A673 (cell line): ENCODE measurements around the gene GPD1L. TPM values are rescaled to one million over a fixed set of nuclear protein-coding genes. Genes with fewer than 3 reads are reported as not detected.

Experiments used
- BruUV-seq: library from RNA; stranded (reverse); fragments of 400-500 nt; replicated peaks from 2 replicates; lab custom pipeline; 2021; lab: Mats Ljungman, UMichigan
- CTCF ChIA-PET: fragments of 300-600 bp; sonication (Branson Sonifier 250); formaldehyde crosslinking; loops from one replicate; lab custom pipeline; 2022; ENCODE audit warnings: antibody characterized with exemption; lab: Charles Lee
- POLR2A ChIA-PET: fragments of 300-600 bp; sonication (Branson Sonifier 250); formaldehyde crosslinking; loops from one replicate; lab custom pipeline; 2022; ENCODE audit warnings: antibody characterized with exemption; ENCODE audit not compliant: low non-redundant PET; lab: Charles Lee
- DNase-seq: peaks from one replicate; pipeline ENCODE4 v3.0.0-alpha.2; 2015; ENCODE audit warnings: low spot score
- H3K27ac ChIP-seq: fragments of 200-600 bp; sonication (generic); 2 replicates; pipeline ENCODE4 v1.5.1; 2016; ENCODE audit warnings: mixed run types, low read depth, mild to moderate bottlenecking, mixed read lengths, antibody characterized with exemption, low read length; ENCODE audit not compliant: poor library complexity, severe bottlenecking
- H3K27me3 ChIP-seq: fragments of 200-600 bp; sonication (generic); replicated peaks from 2 replicates; pipeline ENCODE4 v1.6.1; 2017; ENCODE audit warnings: mixed run types, low read depth, mild to moderate bottlenecking, mixed read lengths, antibody characterized with exemption, low read length; ENCODE audit not compliant: insufficient read depth, poor library complexity
- H3K36me3 ChIP-seq: fragments of 200-600 bp; sonication (generic); 2 replicates; pipeline ENCODE4 v1.6.1; 2016; ENCODE audit warnings: mixed run types, mild to moderate bottlenecking, mixed read lengths, antibody characterized with exemption, low read length; ENCODE audit not compliant: insufficient read depth, poor library complexity, severe bottlenecking
- H3K4me1 ChIP-seq: fragments of 200-600 bp; sonication (generic); 2 replicates; pipeline ENCODE4 v1.6.1; 2017; ENCODE audit warnings: mixed run types, mild to moderate bottlenecking, mixed read lengths, antibody characterized with exemption, low read length; ENCODE audit not compliant: insufficient read depth, poor library complexity, severe bottlenecking
- H3K4me3 ChIP-seq: fragments of 200-600 bp; sonication (generic); 2 replicates; pipeline ENCODE4 v1.5.1; 2016; ENCODE audit warnings: low read depth, mixed run types, mild to moderate bottlenecking, mixed read lengths, low read length; ENCODE audit not compliant: poor library complexity, severe bottlenecking
- H3K9me3 ChIP-seq: fragments of 200-600 bp; sonication (generic); 2 replicates; pipeline ENCODE4 v1.6.1; 2016; ENCODE audit warnings: mixed run types, low read depth, mild to moderate bottlenecking, mixed read lengths, antibody characterized with exemption, low read length; ENCODE audit not compliant: poor library complexity, severe bottlenecking
- CTCF ChIP-seq: fragments of 300-800, 200-600 bp; sonication (generic); conservative IDR thresholded peaks from 2 replicates; pipeline ENCODE4 v1.5.1; 2017; ENCODE audit warnings: low read depth, mild to moderate bottlenecking, antibody characterized with exemption, low read length, moderate library complexity, mixed read lengths
- EZH2 ChIP-seq: fragments of 200-600 bp; sonication (generic); IDR thresholded peaks from 2 replicates; pipeline ENCODE4 v1.6.1; 2017; ENCODE audit warnings: borderline replicate concordance, low read depth, mild to moderate bottlenecking, mixed read lengths, antibody characterized with exemption, low read length; ENCODE audit not compliant: poor library complexity, severe bottlenecking
- intact Hi-C: fragments of 100-400 bp; cut with micrococcal nuclease; formaldehyde crosslinking; loops from one replicate; pipeline ENCODE4 v1.10.0; 2022; ENCODE audit not compliant: unreplicated experiment
- total RNA-seq: library from RNA; stranded (reverse); gene quantifications from 2 replicates; pipeline ENCODE4 v1.2.3, GENCODE V29; 2021

Gene GPD1L
- total RNA-seq, 1 experiment from 2014 or later = 9.9 TPM

GRCh38 chr3:32202496-32202895, 96.1 kb downstream of the GPD1L start:
- BruUV-seq = no TSS peak
- no peaks in the 10 kb centered on the region for H3K4me1 ChIP-seq
- H3K4me3 ChIP-seq = no peak overlapping the region
- no peak overlapping the region for H3K27ac ChIP-seq
- no peaks in the 10 kb centered on the region for H3K27me3 ChIP-seq
- no peaks in the 10 kb centered on the region for H3K36me3 ChIP-seq
- TF ChIP-seq EZH2 (no peak), CTCF (no peak)
- ChIA-PET POLR2A (no interaction called here), CTCF (no interaction called here)
- intact Hi-C loops = no loop called here
- DNase-seq = no peak
- H3K9me3 ChIP-seq = no peaks in the 10 kb centered on the region

GRCh38 chr3:32203854-32204253, 97.4 kb downstream of the GPD1L start:
- Histone ChIP-seq H3K27ac (no peak overlapping the region), H3K4me3 (no peak overlapping the region), H3K36me3 (no peaks in the 10 kb centered on the region), H3K4me1 (no peaks in the 10 kb centered on the region), H3K27me3 (no peaks in the 10 kb centered on the region), H3K9me3 (no peaks in the 10 kb centered on the region)
- peak; percentile 22 for DNase-seq
- intact Hi-C loops = no loop called here
- BruUV-seq = no TSS peak
- ChIA-PET CTCF (no interaction called here), POLR2A (no interaction called here)
- TF ChIP-seq EZH2 (no peak), CTCF (no peak)

DNA sequence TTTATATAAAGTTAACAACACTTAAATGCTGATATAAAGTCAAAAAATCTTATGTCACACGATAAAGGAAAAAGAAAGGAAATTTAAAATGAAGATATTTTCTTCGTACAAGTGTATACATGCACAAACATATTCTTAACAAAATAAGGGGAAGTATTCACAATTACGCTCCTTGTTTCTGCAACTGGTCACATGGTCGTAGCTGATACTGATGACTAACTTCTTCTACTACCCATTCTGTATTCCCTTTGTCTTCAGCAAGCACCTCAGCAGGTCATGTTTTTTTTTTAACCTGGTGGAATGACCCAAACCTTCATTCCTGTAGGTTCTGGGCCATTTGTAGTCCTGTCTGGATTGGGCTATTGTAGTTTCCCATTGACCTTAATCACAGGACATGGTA, 102.0 kb downstream of the GPD1L start:
- CTCF ChIA-PET = no interaction called here
- POLR2A ChIA-PET = no interaction called here
- Histone ChIP-seq H3K9me3 (no peaks in the 10 kb centered on the region), H3K4me3 (no peak overlapping the region), H3K27ac (no peak overlapping the region), H3K4me1 (no peaks in the 10 kb centered on the region), H3K27me3 (no peaks in the 10 kb centered on the region), H3K36me3 (no peaks in the 10 kb centered on the region)
- intact Hi-C loops = no loop called here
- DNase-seq = no peak
- TF ChIP-seq CTCF = no peak
- TF ChIP-seq EZH2 = no peak
- no TSS peak for BruUV-seq
